GM12892 (cell line): ENCODE data around the gene ICAM3.

ENCODE experiments used
- POLR2A ChIP-seq: IDR thresholded peaks from 2 replicates; pipeline ENCODE4 v1.6.1; 2011; ENCODE audit warnings: low read depth, low read length, control low read depth
- POLR2AphosphoS5 ChIP-seq: IDR thresholded peaks from 2 replicates; pipeline ENCODE4 v1.6.1; 2011; ENCODE audit warnings: low read depth, low read length, control low read depth

- no peak for TF ChIP-seq POLR2A
- no peak for TF ChIP-seq POLR2AphosphoS5
Observed at GRCh38 chr19:10352764-10353671, 13.6 kb upstream of the ICAM3 start.
